Neural cell (in vitro differentiated cells): ENCODE results near the gene LETM1. TPM values are rescaled to one million over a fixed set of nuclear protein-coding genes. Genes with fewer than 3 reads are reported as not detected.

Experiments
- H2AFZ ChIP-seq: fragments of 200-600, 300-800 bp; sonication (generic), shearing (Covaris generic); 2 replicates; pipeline ENCODE4 v1.6.0; 2014; ENCODE audit warnings: low read depth, mild to moderate bottlenecking, antibody characterized with exemption, low read length, moderate library complexity
- H3F3A ChIP-seq: fragments of 200-600 bp; shearing (Covaris generic); 2 replicates; pipeline ENCODE4 v1.6.1; 2016; ENCODE audit warnings: mild to moderate bottlenecking, moderate library complexity, mixed read lengths, antibody characterized with exemption, low read length; ENCODE audit not compliant: insufficient read depth, poor library complexity, severe bottlenecking
- H3K27ac ChIP-seq: fragments of 200-600, 300-800 bp; sonication (generic), shearing (Covaris generic); 2 replicates; pipeline ENCODE4 v1.5.1; 2014; ENCODE audit warnings: mild to moderate bottlenecking, low read length, moderate library complexity
- H3K27me3 ChIP-seq: fragments of 300-800, 200-600 bp; sonication (generic), shearing (Covaris generic); 2 replicates; pipeline ENCODE4 v1.6.0; 2014; ENCODE audit warnings: mild to moderate bottlenecking, low read depth, low read length, moderate library complexity; ENCODE audit not compliant: insufficient read depth
- H3K36me3 ChIP-seq: fragments of 300-800, 200-600 bp; sonication (generic), shearing (Covaris generic); 2 replicates; pipeline ENCODE4 v1.5.1; 2014; ENCODE audit warnings: mild to moderate bottlenecking, antibody characterized with exemption, low read length, moderate library complexity; ENCODE audit not compliant: insufficient read depth
- H3K4me2 ChIP-seq: fragments of 300-800, 200-600 bp; sonication (generic), shearing (Covaris generic); 2 replicates; pipeline ENCODE4 v1.6.0; 2014; ENCODE audit warnings: mild to moderate bottlenecking, low read length
- H3K4me3 ChIP-seq: fragments of 300-800, 200-600 bp; sonication (generic), shearing (Covaris generic); 2 replicates; pipeline ENCODE4 v1.5.1; 2014; ENCODE audit warnings: mild to moderate bottlenecking, low read length, moderate library complexity
- H3K79me2 ChIP-seq: fragments of 200-600 bp; shearing (Covaris generic); replicated peaks from 2 replicates; pipeline ENCODE4 v1.6.0; 2014; ENCODE audit warnings: mild to moderate bottlenecking, low read length, moderate library complexity; ENCODE audit not compliant: insufficient read depth
- H3K9ac ChIP-seq: fragments of 300-800, 200-600 bp; sonication (generic), shearing (Covaris generic); 2 replicates; pipeline ENCODE4 v1.6.1; 2016; ENCODE audit warnings: mild to moderate bottlenecking, low read length, mixed read lengths
- H3K9me2 ChIP-seq: fragments of 200-600 bp; shearing (Covaris generic); 2 replicates; pipeline ENCODE4 v1.6.1; 2016; ENCODE audit warnings: mild to moderate bottlenecking, low read length, mixed read lengths; ENCODE audit not compliant: insufficient read depth
- H3K9me3 ChIP-seq: fragments of 200-600, 300-800 bp; sonication (generic), shearing (Covaris generic); 2 replicates; pipeline ENCODE4 v1.6.1; 2016; ENCODE audit warnings: mild to moderate bottlenecking, mixed run types, low read length, moderate library complexity, mixed read lengths
- H4K20me1 ChIP-seq: fragments of 200-600 bp; shearing (Covaris generic); 2 replicates; pipeline ENCODE4 v1.6.1; 2016; ENCODE audit warnings: mild to moderate bottlenecking, mixed run types; ENCODE audit not compliant: insufficient read depth
- EP300 ChIP-seq: fragments of 450-650 bp; conservative IDR thresholded peaks from 2 replicates; pipeline ENCODE4 v1.6.1; 2014; ENCODE audit warnings: antibody characterized with exemption, mild to moderate bottlenecking, moderate library complexity; ENCODE audit not compliant: poor library complexity, severe bottlenecking
- EZH2 ChIP-seq: fragments of 200-600, 300-800 bp; shearing (Covaris generic), sonication (generic); IDR thresholded peaks from 2 replicates; pipeline ENCODE4 v1.6.1; 2014; ENCODE audit warnings: antibody characterized with exemption, low read length, borderline replicate concordance, mild to moderate bottlenecking; ENCODE audit not compliant: insufficient read depth, poor library complexity, severe bottlenecking
- MXI1 ChIP-seq: fragments of 450-650 bp; conservative IDR thresholded peaks from 2 replicates; pipeline ENCODE4 v1.6.1; 2014; ENCODE audit warnings: antibody characterized with exemption, mild to moderate bottlenecking; ENCODE audit not compliant: poor library complexity, severe bottlenecking
- POLR2AphosphoS5 ChIP-seq: IDR thresholded peaks from 2 replicates; pipeline ENCODE4 v1.6.1; 2012
- RAD21 ChIP-seq: fragments of 450-650 bp; conservative IDR thresholded peaks from 2 replicates; pipeline ENCODE4 v1.6.1; 2014; ENCODE audit warnings: antibody characterized with exemption, mild to moderate bottlenecking, moderate library complexity
- SMC3 ChIP-seq: fragments of 450-650 bp; conservative IDR thresholded peaks from 2 replicates; pipeline ENCODE4 v1.6.1; 2014; ENCODE audit warnings: antibody characterized with exemption, mild to moderate bottlenecking, moderate library complexity; ENCODE audit not compliant: poor library complexity
- TAF1 ChIP-seq: IDR thresholded peaks from 2 replicates; pipeline ENCODE4 v1.6.1; 2012; ENCODE audit warnings: low read depth
- polyA plus RNA-seq: library from polyadenylated mRNA; depleted of rRNA; stranded (reverse); fragments of >200 nt; gene quantifications from 2 replicates; pipeline ENCODE4 v1.2.3, GENCODE V29; 2014
- TF ChIP-seq, protein P1 (sequence below): IDR thresholded peaks from 2 replicates; pipeline ENCODE4 v1.6.1; 2012; ENCODE audit warnings: borderline replicate concordance
- TF ChIP-seq, protein P2 (sequence below): fragments of 450-650 bp; IDR thresholded peaks from 2 replicates; pipeline ENCODE4 v1.5.1; 2014; ENCODE audit warnings: antibody characterized with exemption, mild to moderate bottlenecking, moderate library complexity; ENCODE audit not compliant: poor library complexity, severe bottlenecking

The LETM1 gene
- polyA plus RNA-seq, 1 donor from 2014 or later = 38.9 TPM

DNA sequence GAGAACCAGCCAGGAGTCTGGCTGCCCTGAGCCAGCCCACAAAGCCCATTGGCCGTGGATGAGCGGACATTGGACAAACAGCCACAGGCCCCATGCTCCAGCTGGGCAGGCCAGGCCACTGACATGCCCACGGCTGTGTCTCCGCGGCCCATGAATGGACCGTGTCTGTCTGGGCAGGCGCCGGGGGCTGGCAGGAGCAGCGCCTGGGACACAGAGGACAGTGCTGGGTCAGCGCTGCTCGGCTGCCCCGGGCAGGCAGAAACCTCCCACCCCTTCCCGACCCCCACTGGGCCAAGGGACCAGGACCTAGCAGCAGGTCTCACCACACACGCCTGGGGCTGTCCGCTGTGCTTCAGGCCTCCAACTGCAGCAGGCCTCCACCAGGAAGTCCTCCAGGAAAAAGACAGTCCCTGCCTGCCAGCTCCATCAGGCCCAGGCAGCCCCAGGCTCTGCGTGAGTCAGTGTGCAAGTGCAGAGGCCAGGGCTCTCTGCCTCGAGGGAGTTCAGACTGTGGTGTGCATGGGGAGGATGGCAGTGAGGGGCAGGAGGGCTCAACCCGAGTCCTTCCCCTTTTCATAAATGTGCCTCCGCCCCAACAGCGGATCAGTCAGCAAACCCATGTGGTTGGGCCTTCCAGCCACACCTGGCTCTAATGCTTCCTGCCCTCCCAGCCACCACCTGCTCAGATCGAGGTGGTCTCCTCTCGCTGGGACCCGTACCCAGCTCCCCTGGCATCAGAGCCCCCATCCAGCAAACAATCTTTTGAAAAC, 80.0 kb downstream of the LETM1 start:
- H3K9ac ChIP-seq = no peak overlapping the region

DNA sequence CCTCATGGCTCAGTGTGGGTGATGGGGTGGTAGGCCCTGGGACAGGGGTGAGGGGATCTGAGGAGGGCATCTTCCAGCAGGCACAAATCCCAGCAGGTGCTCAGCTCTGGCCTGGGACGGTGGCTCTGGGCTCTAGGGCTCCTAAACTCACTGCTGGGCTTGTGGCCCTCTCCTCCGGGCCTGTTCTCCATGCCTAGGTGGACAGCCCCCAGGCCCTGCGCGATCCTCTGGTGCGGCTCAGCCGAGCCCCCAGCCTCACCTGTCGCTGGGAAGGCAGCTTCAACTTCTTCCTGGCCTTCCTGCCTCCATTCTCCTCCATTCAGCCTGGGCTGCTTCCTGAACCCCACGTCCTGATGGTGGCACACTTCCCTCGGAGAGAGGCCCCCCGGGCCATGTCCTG, 82.2 kb downstream of the LETM1 start:
- no peaks in the 10 kb centered on the region for H3K79me2 ChIP-seq
- H3K27ac ChIP-seq = no peak overlapping the region
- no peaks in the 10 kb centered on the region for H3K9me3 ChIP-seq
- no peak overlapping the region for H3K4me2 ChIP-seq
- H3K36me3 ChIP-seq = no peaks in the 10 kb centered on the region
- no peak overlapping the region for H2AFZ ChIP-seq
- TF ChIP-seq, protein P1, sequence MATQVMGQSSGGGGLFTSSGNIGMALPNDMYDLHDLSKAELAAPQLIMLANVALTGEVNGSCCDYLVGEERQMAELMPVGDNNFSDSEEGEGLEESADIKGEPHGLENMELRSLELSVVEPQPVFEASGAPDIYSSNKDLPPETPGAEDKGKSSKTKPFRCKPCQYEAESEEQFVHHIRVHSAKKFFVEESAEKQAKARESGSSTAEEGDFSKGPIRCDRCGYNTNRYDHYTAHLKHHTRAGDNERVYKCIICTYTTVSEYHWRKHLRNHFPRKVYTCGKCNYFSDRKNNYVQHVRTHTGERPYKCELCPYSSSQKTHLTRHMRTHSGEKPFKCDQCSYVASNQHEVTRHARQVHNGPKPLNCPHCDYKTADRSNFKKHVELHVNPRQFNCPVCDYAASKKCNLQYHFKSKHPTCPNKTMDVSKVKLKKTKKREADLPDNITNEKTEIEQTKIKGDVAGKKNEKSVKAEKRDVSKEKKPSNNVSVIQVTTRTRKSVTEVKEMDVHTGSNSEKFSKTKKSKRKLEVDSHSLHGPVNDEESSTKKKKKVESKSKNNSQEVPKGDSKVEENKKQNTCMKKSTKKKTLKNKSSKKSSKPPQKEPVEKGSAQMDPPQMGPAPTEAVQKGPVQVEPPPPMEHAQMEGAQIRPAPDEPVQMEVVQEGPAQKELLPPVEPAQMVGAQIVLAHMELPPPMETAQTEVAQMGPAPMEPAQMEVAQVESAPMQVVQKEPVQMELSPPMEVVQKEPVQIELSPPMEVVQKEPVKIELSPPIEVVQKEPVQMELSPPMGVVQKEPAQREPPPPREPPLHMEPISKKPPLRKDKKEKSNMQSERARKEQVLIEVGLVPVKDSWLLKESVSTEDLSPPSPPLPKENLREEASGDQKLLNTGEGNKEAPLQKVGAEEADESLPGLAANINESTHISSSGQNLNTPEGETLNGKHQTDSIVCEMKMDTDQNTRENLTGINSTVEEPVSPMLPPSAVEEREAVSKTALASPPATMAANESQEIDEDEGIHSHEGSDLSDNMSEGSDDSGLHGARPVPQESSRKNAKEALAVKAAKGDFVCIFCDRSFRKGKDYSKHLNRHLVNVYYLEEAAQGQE = no peak
- no peak for TF ChIP-seq MXI1
- no peak for TF ChIP-seq POLR2AphosphoS5
- TF ChIP-seq, protein P2, sequence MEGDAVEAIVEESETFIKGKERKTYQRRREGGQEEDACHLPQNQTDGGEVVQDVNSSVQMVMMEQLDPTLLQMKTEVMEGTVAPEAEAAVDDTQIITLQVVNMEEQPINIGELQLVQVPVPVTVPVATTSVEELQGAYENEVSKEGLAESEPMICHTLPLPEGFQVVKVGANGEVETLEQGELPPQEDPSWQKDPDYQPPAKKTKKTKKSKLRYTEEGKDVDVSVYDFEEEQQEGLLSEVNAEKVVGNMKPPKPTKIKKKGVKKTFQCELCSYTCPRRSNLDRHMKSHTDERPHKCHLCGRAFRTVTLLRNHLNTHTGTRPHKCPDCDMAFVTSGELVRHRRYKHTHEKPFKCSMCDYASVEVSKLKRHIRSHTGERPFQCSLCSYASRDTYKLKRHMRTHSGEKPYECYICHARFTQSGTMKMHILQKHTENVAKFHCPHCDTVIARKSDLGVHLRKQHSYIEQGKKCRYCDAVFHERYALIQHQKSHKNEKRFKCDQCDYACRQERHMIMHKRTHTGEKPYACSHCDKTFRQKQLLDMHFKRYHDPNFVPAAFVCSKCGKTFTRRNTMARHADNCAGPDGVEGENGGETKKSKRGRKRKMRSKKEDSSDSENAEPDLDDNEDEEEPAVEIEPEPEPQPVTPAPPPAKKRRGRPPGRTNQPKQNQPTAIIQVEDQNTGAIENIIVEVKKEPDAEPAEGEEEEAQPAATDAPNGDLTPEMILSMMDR = no peak
- TF ChIP-seq RAD21 = no peak
- no peak overlapping the region for H3K9ac ChIP-seq
- H3F3A ChIP-seq = no peaks in the 10 kb centered on the region
- no peak overlapping the region for H3K4me3 ChIP-seq
- H3K27me3 ChIP-seq = peaks cover 4% of the 10 kb centered on the region
- no peaks in the 10 kb centered on the region for H3K9me2 ChIP-seq
- H4K20me1 ChIP-seq = no peaks in the 10 kb centered on the region

More for the DNA sequence above, 80.0 kb downstream of the LETM1 start:
- H3K36me3 ChIP-seq = no peaks in the 10 kb centered on the region
- H3K79me2 ChIP-seq = no peaks in the 10 kb centered on the region
- no peak overlapping the region for H3K4me2 ChIP-seq
- TF ChIP-seq SMC3 (no peak), EZH2 (no peak), MXI1 (no peak), RAD21 (no peak), TAF1 (no peak), POLR2AphosphoS5 (no peak), EP300 (no peak)
- TF ChIP-seq, protein P2 = no peak
- TF ChIP-seq, protein P1 = no peak
- H4K20me1 ChIP-seq = no peaks in the 10 kb centered on the region
- H3K4me3 ChIP-seq = no peak overlapping the region
- H3F3A ChIP-seq = no peaks in the 10 kb centered on the region
- no peaks in the 10 kb centered on the region for H3K9me3 ChIP-seq
- no peaks in the 10 kb centered on the region for H3K9me2 ChIP-seq
- no peaks in the 10 kb centered on the region for H3K27me3 ChIP-seq
- H2AFZ ChIP-seq = no peak overlapping the region
- H3K27ac ChIP-seq = no peak overlapping the region
